SK-N-SH (cell line): ENCODE data around the gene LPAR1.

Experiments used
- ELF1 ChIP-seq: IDR thresholded peaks from 2 replicates; pipeline ENCODE4 v1.4.0; 2012
- POLR2AphosphoS5 ChIP-seq: IDR thresholded peaks from 2 replicates; pipeline ENCODE4 v1.6.1; 2012; ENCODE audit warnings: low read depth, low read length
- SIN3A ChIP-seq: IDR thresholded peaks from 2 replicates; pipeline ENCODE4 v1.6.1; 2012; ENCODE audit warnings: low read depth, mild to moderate bottlenecking, low read length, moderate library complexity, borderline replicate concordance
- TF ChIP-seq, protein P1 (sequence below): fragments of 150-350 bp; IDR thresholded peaks from 2 replicates; pipeline ENCODE4 v1.6.1; 2017; ENCODE audit warnings: antibody characterized with exemption, low read length, low read depth, borderline replicate concordance

DNA sequence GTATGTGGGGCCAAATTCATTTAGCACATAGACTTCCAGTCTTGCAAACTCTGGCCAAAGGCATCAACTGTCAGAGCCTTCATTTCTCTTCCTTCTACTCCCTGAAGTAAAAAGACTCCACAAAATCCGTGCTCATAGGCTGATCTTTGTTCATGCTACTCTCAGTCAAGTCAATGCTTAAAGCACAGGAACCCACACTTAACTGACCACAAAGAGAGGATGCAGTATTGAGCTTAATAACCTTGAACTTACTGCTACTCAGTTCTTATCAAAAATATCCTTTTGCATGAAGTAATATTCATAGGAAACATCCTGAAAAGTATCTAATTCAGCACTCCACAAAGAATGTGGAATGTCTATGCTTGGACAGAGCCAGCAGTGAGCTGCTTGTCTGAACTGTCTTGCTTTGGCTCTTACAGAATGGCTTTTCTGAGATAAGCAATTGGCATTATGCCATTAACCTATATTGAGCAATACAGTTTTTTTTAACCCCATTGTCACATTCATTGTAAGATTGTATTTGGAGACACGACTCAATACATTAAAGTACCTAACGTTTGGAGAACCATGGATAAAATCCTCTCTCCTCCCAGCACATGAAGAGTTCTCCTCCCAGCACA is 21.7 kb downstream of the LPAR1 start:
- TF ChIP-seq ELF1: no peak
- TF ChIP-seq POLR2AphosphoS5: no peak
- TF ChIP-seq, protein P1, sequence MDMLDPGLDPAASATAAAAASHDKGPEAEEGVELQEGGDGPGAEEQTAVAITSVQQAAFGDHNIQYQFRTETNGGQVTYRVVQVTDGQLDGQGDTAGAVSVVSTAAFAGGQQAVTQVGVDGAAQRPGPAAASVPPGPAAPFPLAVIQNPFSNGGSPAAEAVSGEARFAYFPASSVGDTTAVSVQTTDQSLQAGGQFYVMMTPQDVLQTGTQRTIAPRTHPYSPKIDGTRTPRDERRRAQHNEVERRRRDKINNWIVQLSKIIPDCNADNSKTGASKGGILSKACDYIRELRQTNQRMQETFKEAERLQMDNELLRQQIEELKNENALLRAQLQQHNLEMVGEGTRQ: no peak
- TF ChIP-seq SIN3A: no peak
